Measurements from ENCODE around the gene FAS. TPM values are rescaled to one million over a fixed set of nuclear protein-coding genes. Genes with fewer than 3 reads are reported as not detected.

Gene FAS
- total and polyA plus RNA-seq, 4 experiments from 2014 or later, result 42.4 to 80.6 (median 47.4) TPM

DNA sequence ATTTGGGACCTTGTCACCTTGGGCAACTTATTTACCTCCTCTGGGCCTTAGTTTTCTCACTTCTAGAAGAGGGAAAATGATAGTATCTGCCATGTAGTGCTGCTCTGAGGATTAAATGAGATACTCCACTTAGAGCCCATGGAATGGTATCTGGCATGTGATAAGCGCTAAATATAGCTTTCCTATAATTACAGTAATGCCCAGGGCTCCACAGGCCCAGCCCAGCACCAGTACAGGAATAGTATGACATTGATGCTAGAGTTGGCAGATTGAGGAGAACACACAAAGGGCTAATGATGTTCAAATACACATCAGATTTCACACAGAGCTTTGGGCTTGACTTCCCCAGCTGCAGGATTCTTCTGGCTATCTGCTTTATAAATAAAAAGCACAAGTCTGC is 34.9 kb downstream of the FAS start:
- CTCF ChIA-PET (ENCODE audit: partially characterized antibody), result interaction anchor here (1.0 to 4.9 kb wide), 7 partner anchors 15 to 192 kb away, joined by 3 to 32 read pairs (median 7); no protein-coding TSS in a partner anchor
- Histone ChIP-seq H3K9me3 (ENCODE audit: control insufficient read depth in 1 of 2, low read length in 2 of 2) (no peaks in the 10 kb centered on the region), H3K4me1 (ENCODE audit: insufficient read depth, low read length) (peaks cover 4% of the 10 kb centered on the region), H3K4me3 (ENCODE audit: low read length in 2 of 2) (no peak overlapping the region), H3K27ac (ENCODE audit: low read depth, low read length) (no peak overlapping the region), H3K27me3 (ENCODE audit: insufficient read depth, low read length) (no peaks in the 10 kb centered on the region), H3K36me3 (ENCODE audit: insufficient read depth, low read length) (peaks cover 4% of the 10 kb centered on the region)
- no peaks in the 10 kb centered on the region for H3K27me3 Mint-ChIP-seq
- H3K9me3 Mint-ChIP-seq, result no peaks in the 10 kb centered on the region
- peaks cover 25 to 37% of the 10 kb centered on the region in 2 donors for H3K36me3 Mint-ChIP-seq
- POLR2A ChIA-PET (ENCODE audit: partially characterized antibody), result interaction anchor here (0.6 to 1.9 kb wide), 3 partner anchors 24 to 192 kb away, joined by 3 to 4 read pairs (median 3); partner anchors contain the start of gene FAS
- intact Hi-C loops (cut with micrococcal nuclease), result loop anchor here (10.0 kb wide), 1 partner anchor 539 kb away; no protein-coding TSS in a partner anchor
- DNase-seq, result no peak
- peak overlapping the region in 2 of 7 donors; percentile 25 to 67 for H3K27ac Mint-ChIP-seq
- no peak overlapping the region for H3K4me3 Mint-ChIP-seq
- H3K4me1 Mint-ChIP-seq, result peaks cover 5 to 7% (median 6%) of the 10 kb centered on the region in 4 donors

- no peaks in the 10 kb centered on the region for H3K27me3 ChIP-seq (ENCODE audit: insufficient read depth, low read length)
- intact Hi-C loops (cut with micrococcal nuclease), result loop anchor here (1.0 to 10.0 kb wide), 3 partner anchors 94 to 536 kb away; no protein-coding TSS in a partner anchor
- H3K36me3 Mint-ChIP-seq, result peaks cover 5 to 9% of the 10 kb centered on the region in 2 donors
- H3K27me3 Mint-ChIP-seq, result no peaks in the 10 kb centered on the region
- ChIA-PET POLR2A (ENCODE audit: partially characterized antibody) (interaction anchor here (0.7 to 1.8 kb wide), 5 partner anchors 38 to 185 kb away, joined by 3 to 7 read pairs (median 4); partner anchors contain the start of gene FAS), CTCF (ENCODE audit: partially characterized antibody) (interaction anchor here (0.6 to 4.6 kb wide), 54 partner anchors 9 to 553 kb away, joined by 3 to 92 read pairs (median 5); partner anchors contain the start of genes CH25H and FAS)
- no peaks in the 10 kb centered on the region for H3K9me3 ChIP-seq (ENCODE audit: control insufficient read depth in 1 of 2, low read length in 2 of 2)
- no peak overlapping the region for H3K27ac Mint-ChIP-seq
- H3K36me3 ChIP-seq (ENCODE audit: insufficient read depth, low read length), result peaks cover 4% of the 10 kb centered on the region
- DNase-seq, result no peak
- H3K27ac ChIP-seq (ENCODE audit: low read depth, low read length), result no peak overlapping the region
- H3K9me3 Mint-ChIP-seq, result no peaks in the 10 kb centered on the region
- H3K4me1 Mint-ChIP-seq, result peaks cover 7 to 14% (median 9%) of the 10 kb centered on the region in 4 donors
- peaks cover 4% of the 10 kb centered on the region for H3K4me1 ChIP-seq (ENCODE audit: insufficient read depth, low read length)
- H3K4me3 Mint-ChIP-seq, result no peak overlapping the region
- H3K4me3 ChIP-seq (ENCODE audit: low read length in 2 of 2), result no peak overlapping the region
These were observed 38.6 kb downstream of the FAS start for GRCh38 chr10:89029181-89029580.

GRCh38 chr10:89029785-89030437 is 39.3 kb downstream of the FAS start:
- peaks cover 4% of the 10 kb centered on the region for H3K36me3 ChIP-seq (ENCODE audit: insufficient read depth, low read length)
- Mint-ChIP-seq H3K9me3 (no peaks in the 10 kb centered on the region), H3K36me3 (peaks cover 0 to 4% of the 10 kb centered on the region in 2 donors), H3K27me3 (no peaks in the 10 kb centered on the region), H3K27ac (peak overlapping the region in 2 of 7 donors; percentile 5 to 42), H3K4me3 (peak overlapping the region in 1 of 8 donors; percentile 17), H3K4me1 (peaks cover 7 to 14% (median 9%) of the 10 kb centered on the region in 4 donors)
- no peaks in the 10 kb centered on the region for H3K27me3 ChIP-seq (ENCODE audit: insufficient read depth, low read length)
- H3K4me3 ChIP-seq (ENCODE audit: low read length in 2 of 2), result no peak overlapping the region
- peak; percentile 48 to 63 (median 59) for DNase-seq
- intact Hi-C loops (cut with micrococcal nuclease), result loop anchor here (1.0 to 10.0 kb wide), 5 partner anchors 52 to 535 kb away; no protein-coding TSS in a partner anchor
- ChIA-PET POLR2A (ENCODE audit: partially characterized antibody) (interaction anchor here (1.1 to 1.8 kb wide), 5 partner anchors 39 to 184 kb away, joined by 3 to 7 read pairs (median 5); partner anchors contain the start of gene FAS), CTCF (ENCODE audit: partially characterized antibody) (interaction anchor here (0.6 to 4.6 kb wide), 57 partner anchors 9 to 553 kb away, joined by 3 to 92 read pairs (median 5); partner anchors contain the start of genes CH25H and FAS)
- H3K27ac ChIP-seq (ENCODE audit: low read depth, low read length), result no peak overlapping the region
- H3K9me3 ChIP-seq (ENCODE audit: control insufficient read depth in 1 of 2, low read length in 2 of 2), result no peaks in the 10 kb centered on the region
- peaks cover 4% of the 10 kb centered on the region for H3K4me1 ChIP-seq (ENCODE audit: insufficient read depth, low read length)

DNA sequence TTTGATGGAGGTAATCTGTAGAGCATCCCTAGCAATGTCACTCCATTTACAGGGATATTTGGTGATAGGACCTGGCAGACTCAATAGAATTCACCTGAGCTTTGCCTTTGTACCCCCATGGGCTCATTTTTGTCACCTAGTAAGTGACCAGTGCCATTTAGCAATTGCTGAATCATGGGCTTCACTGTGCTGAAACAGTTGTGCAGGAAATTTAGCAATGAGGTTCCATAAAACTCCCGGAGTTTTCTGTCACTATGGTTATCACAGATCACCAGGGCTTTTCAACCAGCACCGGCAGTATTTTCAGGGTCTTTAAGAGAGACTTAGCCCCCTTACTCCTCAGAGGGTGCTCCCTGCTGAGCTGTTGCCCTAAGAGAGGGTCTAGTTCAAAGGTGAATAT is 40.2 kb downstream of the FAS start:
- Mint-ChIP-seq H3K4me1 (peaks cover 7 to 14% (median 9%) of the 10 kb centered on the region in 4 donors), H3K36me3 (peaks cover 2 to 5% of the 10 kb centered on the region in 2 donors), H3K9me3 (no peaks in the 10 kb centered on the region), H3K27me3 (no peaks in the 10 kb centered on the region), H3K4me3 (no peak overlapping the region), H3K27ac (no peak overlapping the region)
- Histone ChIP-seq H3K9me3 (ENCODE audit: control insufficient read depth in 1 of 2, low read length in 2 of 2) (no peaks in the 10 kb centered on the region), H3K4me3 (ENCODE audit: low read length in 2 of 2) (no peak overlapping the region), H3K27me3 (ENCODE audit: insufficient read depth, low read length) (no peaks in the 10 kb centered on the region), H3K4me1 (ENCODE audit: insufficient read depth, low read length) (peaks cover 4% of the 10 kb centered on the region), H3K27ac (ENCODE audit: low read depth, low read length) (no peak overlapping the region), H3K36me3 (ENCODE audit: insufficient read depth, low read length) (no peaks in the 10 kb centered on the region)
- ChIA-PET CTCF (ENCODE audit: partially characterized antibody) (interaction anchor here (0.7 to 4.6 kb wide), 20 partner anchors 10 to 200 kb away, joined by 3 to 92 read pairs (median 10); partner anchors contain the start of gene CH25H), POLR2A (ENCODE audit: partially characterized antibody) (interaction anchor here (1.1 to 1.8 kb wide), 2 partner anchors 177 to 183 kb away, joined by 5 to 6 read pairs; no protein-coding TSS in a partner anchor)
- intact Hi-C loops (cut with micrococcal nuclease), result loop anchor here (1.0 to 5.0 kb wide), 2 partner anchors 52 to 183 kb away; no protein-coding TSS in a partner anchor
- no peak for DNase-seq

DNA sequence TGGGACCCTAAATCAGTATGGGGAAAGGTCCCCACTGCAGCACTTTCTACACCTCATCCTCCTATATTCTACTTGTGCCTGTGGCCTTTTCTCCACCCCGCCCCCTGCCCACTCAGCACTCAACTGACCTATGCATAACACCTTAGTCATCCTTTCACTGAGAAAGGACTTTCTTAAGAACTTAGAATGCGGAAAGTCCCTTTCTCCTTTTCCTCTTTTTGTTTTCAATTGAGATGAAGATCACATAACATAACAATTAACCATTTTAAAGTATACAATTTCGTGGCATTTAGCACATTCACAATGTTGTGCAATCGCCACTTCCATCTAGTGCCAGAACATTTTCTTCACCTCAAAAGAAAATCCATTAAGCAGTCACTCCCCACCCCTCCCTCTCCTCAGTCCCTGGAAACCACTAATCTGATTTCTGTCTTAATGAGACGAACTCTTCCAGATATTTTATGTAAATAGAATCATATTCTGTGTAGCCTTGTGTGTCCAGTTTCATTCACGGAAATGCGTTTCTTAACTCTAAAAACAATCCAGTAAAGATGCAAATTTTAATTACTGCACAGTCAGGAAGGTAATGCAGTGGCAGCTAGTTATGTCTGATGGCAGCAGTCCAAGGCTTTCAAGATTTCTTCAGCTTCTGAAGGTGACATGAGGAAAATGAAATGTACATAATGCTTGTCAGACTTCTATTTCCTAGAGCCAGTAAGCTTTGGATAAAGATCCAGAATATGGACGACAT is 41.7 kb downstream of the FAS start:
- CTCF ChIA-PET (ENCODE audit: partially characterized antibody), result interaction anchor here (0.7 to 4.6 kb wide), 8 partner anchors 14 to 199 kb away, joined by 3 to 92 read pairs (median 6); partner anchors contain the start of gene CH25H
- H3K36me3 Mint-ChIP-seq, result peaks cover 0 to 6% of the 10 kb centered on the region in 2 donors

DNA sequence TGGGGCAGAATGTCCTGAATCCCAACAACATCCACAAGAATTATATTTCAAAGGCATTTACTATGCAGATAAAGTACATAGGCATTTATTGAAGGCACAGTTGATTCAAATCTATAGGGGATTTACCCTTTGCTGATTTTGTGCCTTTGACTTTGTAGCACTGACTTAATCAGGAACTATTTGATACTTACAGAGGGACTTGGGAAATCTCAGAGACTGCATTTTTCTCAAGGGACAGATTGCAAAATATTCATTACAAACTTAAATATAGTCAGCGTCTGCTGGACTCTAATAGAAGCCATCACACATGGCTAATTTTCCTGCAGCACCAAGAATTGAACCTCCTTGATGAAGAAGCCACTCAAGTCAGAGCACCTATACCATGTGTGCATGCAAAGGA is 44.9 kb downstream of the FAS start:
- Mint-ChIP-seq H3K4me1 (peaks cover 6 to 10% (median 7%) of the 10 kb centered on the region in 4 donors), H3K27me3 (no peaks in the 10 kb centered on the region), H3K4me3 (no peak overlapping the region), H3K9me3 (no peaks in the 10 kb centered on the region), H3K36me3 (peaks cover 0 to 10% of the 10 kb centered on the region in 2 donors), H3K27ac (no peak overlapping the region)
- no peak for DNase-seq
- no peak overlapping the region for H3K4me3 ChIP-seq (ENCODE audit: low read length in 2 of 2)
- no peaks in the 10 kb centered on the region for H3K4me1 ChIP-seq (ENCODE audit: insufficient read depth, low read length)
- intact Hi-C loops (cut with micrococcal nuclease), result no loop called here
- H3K9me3 ChIP-seq (ENCODE audit: control insufficient read depth in 1 of 2, low read length in 2 of 2), result no peaks in the 10 kb centered on the region
- no peaks in the 10 kb centered on the region for H3K27me3 ChIP-seq (ENCODE audit: insufficient read depth, low read length)
- ChIA-PET CTCF (ENCODE audit: partially characterized antibody) (interaction anchor here (1.8 to 3.0 kb wide), 2 partner anchors 101 to 183 kb away, joined by 6 to 14 read pairs; no protein-coding TSS in a partner anchor), POLR2A (ENCODE audit: partially characterized antibody) (interaction anchor here (0.5 kb wide), 1 partner anchor 46 kb away, joined by 3 read pairs; no protein-coding TSS in a partner anchor)
- H3K36me3 ChIP-seq (ENCODE audit: insufficient read depth, low read length), result no peaks in the 10 kb centered on the region
- H3K27ac ChIP-seq (ENCODE audit: low read depth, low read length), result no peak overlapping the region

More for the DNA sequence above, 41.7 kb downstream of the FAS start:
- Histone ChIP-seq H3K36me3 (ENCODE audit: insufficient read depth, low read length) (no peaks in the 10 kb centered on the region), H3K27me3 (ENCODE audit: insufficient read depth, low read length) (no peaks in the 10 kb centered on the region), H3K27ac (ENCODE audit: low read depth, low read length) (no peak overlapping the region), H3K4me3 (ENCODE audit: low read length in 2 of 2) (no peak overlapping the region), H3K4me1 (ENCODE audit: insufficient read depth, low read length) (peaks cover 4% of the 10 kb centered on the region), H3K9me3 (ENCODE audit: control insufficient read depth in 1 of 2, low read length in 2 of 2) (no peaks in the 10 kb centered on the region)
- Mint-ChIP-seq H3K27ac (no peak overlapping the region), H3K9me3 (no peaks in the 10 kb centered on the region), H3K4me3 (no peak overlapping the region), H3K4me1 (peaks cover 7 to 14% (median 9%) of the 10 kb centered on the region in 4 donors), H3K27me3 (no peaks in the 10 kb centered on the region)
- POLR2A ChIA-PET (ENCODE audit: partially characterized antibody), result interaction anchor here (1.3 kb wide), 1 partner anchor 175 kb away, joined by 3 read pairs; the partner anchor contains the start of gene CH25H
- intact Hi-C loops (cut with micrococcal nuclease), result loop anchor here (5.0 kb wide), 1 partner anchor 50 kb away; no protein-coding TSS in a partner anchor
- no peak for DNase-seq

All from CD4-positive, alpha-beta memory T cell (primary cell).